ENCODE data around the gene SYCE1L.
"Not testable (repeated sequence)": the region's sequence is repeated elsewhere in the genome, so short reads cannot be mapped to it uniquely, and the experiment has no call there.

The SYCE1L gene

DNA sequence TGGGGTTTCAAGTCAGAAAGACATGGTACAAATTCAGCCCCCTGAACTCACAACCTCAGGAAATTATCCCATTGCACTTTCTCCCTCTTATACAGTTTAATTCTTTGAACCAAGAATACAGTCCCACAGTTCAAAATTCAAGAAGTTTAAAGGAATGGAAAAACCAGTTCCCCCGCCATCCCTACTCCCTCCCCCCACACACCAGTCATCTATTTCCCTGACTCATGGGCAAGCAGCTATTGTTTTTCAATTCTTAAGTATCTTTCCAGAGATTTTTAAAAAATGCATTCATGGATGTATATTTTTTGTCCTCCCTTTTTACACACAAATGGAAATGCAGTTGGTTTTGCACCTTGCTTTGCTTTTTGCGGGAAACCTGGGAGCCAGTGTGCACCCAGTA lies 7.3 kb downstream of the SYCE1L start:
- no peak for DNase-seq (ENCODE audit: low spot score)

GRCh38 chr16:77207030-77207429 lies 7.8 kb downstream of the SYCE1L start:
- DNase-seq (ENCODE audit: low spot score) = no peak

- DNase-seq (ENCODE audit: low spot score) = no peak
These were observed 9.2 kb downstream of the SYCE1L start for GRCh38 chr16:77208382-77208781.

GRCh38 chr16:77211880-77212740 lies 12.9 kb downstream of the SYCE1L start:
- DNase-seq (ENCODE audit: low spot score) = peak; percentile 94

DNA sequence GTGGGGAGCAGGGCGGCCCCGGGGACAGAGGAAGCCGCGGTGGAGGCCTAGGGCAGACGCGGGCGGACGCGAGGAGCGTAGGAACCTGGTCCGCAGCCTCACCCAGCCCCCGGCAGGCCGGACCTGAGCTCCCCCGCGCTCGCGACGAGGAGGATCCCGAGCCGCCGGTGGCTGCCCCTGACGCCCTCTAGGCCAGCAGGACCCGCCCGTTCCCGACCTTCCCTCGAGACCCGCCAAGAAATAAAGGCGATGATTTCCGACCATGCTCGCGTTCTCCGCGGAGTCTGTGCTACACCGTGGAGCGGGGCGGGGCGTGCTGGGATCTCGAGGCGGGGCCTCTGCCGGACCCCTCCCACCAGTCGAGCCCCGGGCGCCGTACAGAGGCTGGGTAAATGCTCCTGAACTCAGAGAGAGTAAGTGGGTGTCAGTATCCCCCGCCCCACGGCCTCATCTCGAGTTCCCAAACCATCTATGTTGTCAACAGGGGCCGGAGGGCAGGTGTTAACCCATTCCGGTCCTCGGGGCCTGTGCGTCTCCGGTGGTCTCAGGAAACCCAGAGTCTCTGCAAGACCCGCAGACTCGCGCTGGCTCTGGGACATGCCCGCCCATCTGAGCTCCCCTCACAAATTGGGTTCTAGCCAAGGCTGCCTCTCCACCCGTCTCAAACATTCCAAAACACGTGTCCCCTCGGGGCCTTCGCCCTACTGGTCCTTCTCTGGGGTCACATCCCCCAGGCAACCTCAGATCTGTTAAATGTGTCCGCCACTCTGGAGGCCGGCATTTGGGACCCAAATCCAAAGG lies 13.7 kb downstream of the SYCE1L start:
- peak; percentile 88 for DNase-seq (ENCODE audit: low spot score)

GRCh38 chr16:77213542-77214106 lies 14.4 kb downstream of the SYCE1L start:
- no peak for DNase-seq (ENCODE audit: low spot score)

- DNase-seq (ENCODE audit: low spot score) = no peak
These were observed 15.4 kb downstream of the SYCE1L start for GRCh38 chr16:77214411-77215138.

- DNase-seq (ENCODE audit: low spot score) = no peak
These were observed 20.2 kb downstream of the SYCE1L start for GRCh38 chr16:77219437-77219836.

DNA sequence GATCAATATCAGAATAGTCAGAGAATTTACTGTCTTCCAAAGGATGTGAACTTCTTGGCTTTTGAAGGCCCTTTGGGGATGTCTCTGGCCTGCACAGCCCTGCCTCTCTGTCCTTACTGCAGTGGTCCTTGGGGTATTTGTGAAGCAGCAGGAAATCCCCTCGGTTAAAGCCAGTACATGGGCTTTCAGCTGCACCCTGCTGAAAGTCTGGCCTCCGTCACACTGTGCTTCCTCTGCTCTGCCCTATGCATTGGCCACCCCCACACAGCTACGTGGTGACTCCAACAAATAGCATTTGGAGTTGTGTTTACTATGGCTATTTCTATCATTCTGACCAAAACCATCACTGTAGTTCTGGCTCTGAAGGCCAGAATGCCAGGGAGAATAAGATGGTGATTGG lies 21.2 kb downstream of the SYCE1L start:
- no peak for DNase-seq (ENCODE audit: low spot score)

GRCh38 chr16:77221482-77221881 lies 22.3 kb downstream of the SYCE1L start:
- no peak for DNase-seq (ENCODE audit: low spot score)

GRCh38 chr16:77223184-77223583 lies 24.0 kb downstream of the SYCE1L start:
- peak; percentile 62 for DNase-seq (ENCODE audit: low spot score)

- DNase-seq (ENCODE audit: low spot score) = no peak
These were observed 26.0 kb downstream of the SYCE1L start for GRCh38 chr16:77225182-77225581.

DNA sequence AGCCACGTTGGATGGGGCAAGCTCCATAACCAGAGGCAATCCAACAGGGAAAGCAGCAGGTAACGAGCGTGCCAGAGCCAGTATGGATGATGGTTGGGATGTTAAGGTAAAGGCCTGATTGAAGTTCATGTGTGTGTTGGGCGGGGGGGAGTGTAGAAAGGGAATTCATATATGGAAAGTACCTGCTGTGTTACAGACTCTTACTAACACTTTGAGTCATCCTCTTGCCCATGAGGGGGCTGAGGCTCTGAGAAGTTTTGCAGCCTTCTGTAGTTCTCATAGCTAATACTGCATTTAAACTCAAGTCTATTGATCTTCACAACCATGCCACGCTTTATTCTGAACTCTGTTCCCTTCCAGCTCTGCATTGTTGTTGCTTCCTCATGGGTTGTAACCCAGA lies 28.5 kb downstream of the SYCE1L start:
- DNase-seq (ENCODE audit: low spot score) = no peak

DNA sequence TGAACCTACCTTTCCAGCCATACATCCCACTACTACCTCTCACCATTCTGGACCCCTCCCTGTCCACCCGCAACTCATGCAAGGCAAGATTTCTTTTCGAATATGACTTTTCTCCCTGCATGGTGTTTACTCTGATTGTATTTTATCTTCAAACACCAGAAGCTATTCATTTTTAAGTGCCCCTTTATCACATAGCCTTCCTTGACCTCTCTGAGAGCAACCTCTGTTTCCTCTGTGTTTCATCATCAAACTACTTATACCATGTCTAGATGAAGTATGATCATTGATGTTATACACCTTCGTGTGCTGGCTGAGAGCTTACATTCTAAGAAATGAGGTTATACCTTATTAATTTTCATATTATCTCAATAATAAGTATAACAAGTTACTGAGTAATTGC lies 31.8 kb downstream of the SYCE1L start:
- no peak for DNase-seq (ENCODE audit: low spot score)

DNA sequence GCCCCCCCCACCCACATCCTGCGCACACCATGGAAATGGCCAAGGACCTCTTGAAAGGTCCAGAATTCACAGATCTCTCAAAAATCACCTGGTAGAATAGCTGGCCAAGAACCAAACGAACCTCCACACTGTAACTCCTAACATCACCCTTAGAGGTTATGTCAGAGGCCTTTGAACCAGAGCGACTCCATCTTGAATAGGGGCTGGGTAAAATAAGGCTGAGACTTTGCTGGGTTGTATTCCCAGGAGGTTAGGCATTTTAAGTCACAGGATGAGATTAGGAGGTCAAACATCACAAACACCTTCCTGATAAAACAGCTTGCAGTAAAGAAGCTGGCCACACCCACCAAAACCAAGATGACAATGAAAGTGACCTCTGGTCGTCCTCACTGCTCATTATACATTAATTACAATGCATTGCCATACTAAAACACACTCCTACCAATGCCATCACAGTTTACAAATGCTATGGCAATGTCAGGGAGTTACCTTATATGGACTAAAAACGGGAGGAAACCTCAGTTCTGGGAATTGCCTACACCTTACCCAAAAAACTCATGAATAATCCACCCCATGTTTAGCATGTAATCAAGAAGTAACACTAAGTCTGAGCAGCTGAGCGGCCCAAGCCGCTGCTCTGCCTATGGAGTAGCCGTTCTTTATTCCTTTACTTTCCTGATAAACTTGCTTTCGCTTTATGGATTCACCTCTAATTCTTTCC lies 34.8 kb downstream of the SYCE1L start:
- DNase-seq (ENCODE audit: low spot score) = no peak

GRCh38 chr16:77234611-77235010 lies 35.4 kb downstream of the SYCE1L start:
- no peak for DNase-seq (ENCODE audit: low spot score)

GRCh38 chr16:77236063-77236511 lies 36.9 kb downstream of the SYCE1L start:
- DNase-seq (ENCODE audit: low spot score) = peak; percentile 88

- no peak for DNase-seq (ENCODE audit: low spot score)
These were observed 39.4 kb downstream of the SYCE1L start for GRCh38 chr16:77238593-77238992.

GRCh38 chr16:77242471-77242870 lies 43.3 kb downstream of the SYCE1L start:
- not testable (repeated sequence) for DNase-seq (ENCODE audit: low spot score)

- DNase-seq (ENCODE audit: low spot score) = no peak
These were observed 46.9 kb downstream of the SYCE1L start for GRCh38 chr16:77246150-77246549.

DNA sequence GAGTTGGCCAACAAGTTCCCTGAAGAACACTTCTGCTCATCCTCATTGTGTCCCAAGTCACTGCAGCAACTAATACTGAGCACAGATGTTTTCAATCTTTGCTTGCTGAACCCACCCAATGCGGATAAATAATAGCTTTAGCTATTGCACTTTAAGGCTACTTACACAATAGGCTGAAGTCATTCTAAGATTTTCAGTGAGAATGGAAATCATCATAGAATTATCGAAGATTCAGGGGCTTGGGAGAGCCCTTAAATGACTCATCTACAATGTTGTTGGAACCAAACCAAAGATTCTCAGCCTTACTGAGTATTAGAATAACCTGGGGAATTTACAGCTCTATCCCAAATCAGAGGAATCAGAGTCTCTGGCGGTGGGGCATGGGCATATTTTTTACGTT lies 51.2 kb downstream of the SYCE1L start:
- no peak for DNase-seq (ENCODE audit: low spot score)
